Central memory CD4-positive, alpha-beta T cell (primary cell): Measurements from ENCODE around the gene NRXN3.

Source experiments
- DNase-seq: peaks from one replicate; pipeline ENCODE4 v3.0.0; 2022

Gene NRXN3

DNA sequence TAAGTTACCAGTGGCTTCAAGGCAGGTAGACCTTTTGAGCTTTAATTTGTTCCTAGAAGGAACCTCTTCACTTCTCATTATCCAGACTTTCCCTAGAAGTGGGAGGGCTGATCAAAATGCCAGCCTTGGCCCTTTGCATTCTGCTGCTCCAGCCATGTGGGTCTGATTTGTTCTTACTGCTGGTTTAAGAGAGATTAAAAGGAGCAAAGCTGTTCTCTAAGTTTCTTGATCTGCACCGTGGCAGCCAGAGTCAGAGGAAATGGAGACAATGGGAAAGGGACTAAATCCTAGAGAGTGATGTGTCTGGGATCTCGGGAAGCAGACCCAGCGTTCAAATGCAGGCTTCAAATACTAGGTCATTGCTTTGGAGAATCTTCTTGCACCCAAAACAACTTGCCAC lies 1281.4 kb downstream of the NRXN3 start:
- no peak for DNase-seq

GRCh38 chr14:79453276-79453675 lies 1283.1 kb downstream of the NRXN3 start:
- no peak for DNase-seq

DNA sequence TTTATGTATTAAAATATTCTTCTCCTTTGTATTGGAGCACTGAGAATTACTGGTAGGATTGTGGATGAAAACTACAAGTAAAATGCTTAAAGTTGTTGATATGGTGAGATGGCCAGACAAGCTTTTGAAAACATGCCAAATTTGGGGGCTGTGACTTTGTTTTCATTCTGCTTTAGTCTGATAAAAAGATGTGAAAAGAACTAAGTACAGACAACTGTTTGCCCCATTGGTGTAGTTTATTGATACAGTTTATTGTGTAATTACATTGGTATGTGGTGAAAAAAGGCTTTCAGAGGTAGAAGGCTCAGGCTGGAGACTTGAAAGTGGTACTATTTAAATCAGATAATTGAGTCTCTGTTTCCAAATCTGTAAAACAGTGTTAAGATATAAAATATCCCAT lies 1294.3 kb downstream of the NRXN3 start:
- DNase-seq = no peak

DNA sequence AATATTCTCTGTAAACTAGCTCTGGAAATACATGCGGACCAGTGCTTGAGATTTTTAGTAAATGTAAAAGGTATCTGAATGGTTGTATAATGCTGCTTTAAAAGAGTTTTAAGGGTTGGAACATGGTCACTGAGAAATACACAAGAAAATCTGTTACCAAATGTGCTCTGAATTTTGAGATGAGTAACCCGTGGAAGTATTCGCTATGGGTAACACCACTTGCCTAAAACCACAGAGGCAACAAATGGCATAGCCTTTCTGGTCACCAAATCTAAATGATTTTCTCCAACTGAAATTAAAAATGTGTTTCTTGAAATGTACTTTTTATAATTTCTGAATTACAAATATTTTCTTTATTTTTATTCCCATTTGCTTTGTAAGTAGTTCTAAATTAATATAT lies 1295.5 kb downstream of the NRXN3 start:
- no peak for DNase-seq

- no peak for DNase-seq
These were observed 1296.9 kb downstream of the NRXN3 start for GRCh38 chr14:79466938-79467527.

DNA sequence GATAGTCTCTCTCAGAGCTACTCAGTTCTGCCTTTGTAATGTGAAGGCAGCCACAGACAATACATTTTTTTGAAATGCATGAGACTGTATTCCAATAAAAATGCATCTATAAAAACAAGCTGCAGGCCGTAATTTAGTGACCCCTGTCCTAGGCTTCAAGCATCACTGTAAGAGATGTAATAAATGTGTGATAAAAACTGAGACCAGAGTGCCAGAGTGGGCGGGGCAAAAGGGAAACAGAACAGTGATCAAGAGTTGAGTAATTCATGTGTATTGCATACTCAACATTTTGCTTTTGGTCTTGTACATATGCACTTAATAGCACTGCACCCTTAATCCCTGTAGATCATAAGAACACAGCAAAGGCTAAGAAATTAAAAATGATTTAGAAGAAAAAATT lies 1297.7 kb downstream of the NRXN3 start:
- no peak for DNase-seq

DNA sequence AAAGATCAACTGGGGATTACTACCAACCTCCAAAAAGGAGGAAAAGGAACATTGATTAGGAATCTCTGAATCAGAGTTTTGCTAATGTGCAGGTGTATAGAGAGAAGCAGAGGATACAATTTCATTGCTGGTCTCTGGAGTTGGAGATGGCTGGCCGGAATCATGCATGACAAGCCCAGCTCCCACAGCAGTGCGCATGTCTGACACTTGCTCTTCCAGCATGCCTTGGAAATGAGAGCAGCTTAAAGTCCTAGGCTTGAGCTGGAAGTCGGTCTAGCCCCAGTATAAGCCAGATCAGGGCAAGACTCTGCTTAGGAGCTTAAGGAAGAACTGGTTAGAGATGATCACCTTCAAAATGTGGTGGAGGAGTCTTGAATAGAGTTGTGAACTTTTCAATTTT lies 1298.3 kb downstream of the NRXN3 start:
- no peak for DNase-seq

DNA sequence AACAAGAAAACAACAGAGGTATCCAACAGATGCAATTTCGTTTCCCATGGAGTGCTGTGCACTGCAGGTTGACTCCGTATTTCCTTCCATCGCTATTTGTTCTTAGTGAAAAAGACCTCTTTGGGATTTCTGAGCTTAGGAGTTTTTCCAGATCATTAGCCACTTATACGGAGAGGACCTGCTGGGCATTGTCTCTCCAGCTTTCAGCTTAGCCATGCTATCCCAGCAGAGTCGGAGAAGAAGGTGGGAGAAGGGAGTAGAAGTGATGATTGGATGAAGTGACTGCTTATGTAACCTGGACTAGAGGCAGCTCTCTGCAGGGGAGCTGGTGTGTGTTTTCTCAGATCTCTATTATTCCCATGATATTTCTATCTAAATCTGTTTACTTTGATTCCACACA lies 1303.5 kb downstream of the NRXN3 start:
- no peak for DNase-seq

- DNase-seq = no peak
These were observed 1305.8 kb downstream of the NRXN3 start for GRCh38 chr14:79475887-79476532.

DNA sequence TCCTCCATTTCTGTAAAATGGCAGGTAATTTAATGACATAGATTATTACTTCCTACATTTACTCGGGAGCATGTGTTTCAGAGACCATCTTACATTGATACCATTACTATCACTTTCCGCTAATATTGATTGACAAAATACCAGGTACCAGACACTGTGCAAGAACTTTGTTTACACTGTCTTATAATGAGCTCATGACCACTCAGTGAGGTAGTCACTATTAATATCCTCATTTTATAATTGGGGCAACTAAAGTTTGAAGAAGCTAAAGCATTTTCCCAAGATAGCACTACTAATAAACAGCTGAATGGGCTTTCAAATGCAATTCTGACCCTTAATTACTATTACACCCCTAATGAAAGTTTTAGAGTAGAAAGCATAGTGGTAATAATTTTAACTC lies 1306.4 kb downstream of the NRXN3 start:
- DNase-seq = no peak

- no peak for DNase-seq
These were observed 1310.0 kb downstream of the NRXN3 start for GRCh38 chr14:79480212-79480611.

GRCh38 chr14:79482825-79483224 lies 1312.7 kb downstream of the NRXN3 start:
- no peak for DNase-seq

DNA sequence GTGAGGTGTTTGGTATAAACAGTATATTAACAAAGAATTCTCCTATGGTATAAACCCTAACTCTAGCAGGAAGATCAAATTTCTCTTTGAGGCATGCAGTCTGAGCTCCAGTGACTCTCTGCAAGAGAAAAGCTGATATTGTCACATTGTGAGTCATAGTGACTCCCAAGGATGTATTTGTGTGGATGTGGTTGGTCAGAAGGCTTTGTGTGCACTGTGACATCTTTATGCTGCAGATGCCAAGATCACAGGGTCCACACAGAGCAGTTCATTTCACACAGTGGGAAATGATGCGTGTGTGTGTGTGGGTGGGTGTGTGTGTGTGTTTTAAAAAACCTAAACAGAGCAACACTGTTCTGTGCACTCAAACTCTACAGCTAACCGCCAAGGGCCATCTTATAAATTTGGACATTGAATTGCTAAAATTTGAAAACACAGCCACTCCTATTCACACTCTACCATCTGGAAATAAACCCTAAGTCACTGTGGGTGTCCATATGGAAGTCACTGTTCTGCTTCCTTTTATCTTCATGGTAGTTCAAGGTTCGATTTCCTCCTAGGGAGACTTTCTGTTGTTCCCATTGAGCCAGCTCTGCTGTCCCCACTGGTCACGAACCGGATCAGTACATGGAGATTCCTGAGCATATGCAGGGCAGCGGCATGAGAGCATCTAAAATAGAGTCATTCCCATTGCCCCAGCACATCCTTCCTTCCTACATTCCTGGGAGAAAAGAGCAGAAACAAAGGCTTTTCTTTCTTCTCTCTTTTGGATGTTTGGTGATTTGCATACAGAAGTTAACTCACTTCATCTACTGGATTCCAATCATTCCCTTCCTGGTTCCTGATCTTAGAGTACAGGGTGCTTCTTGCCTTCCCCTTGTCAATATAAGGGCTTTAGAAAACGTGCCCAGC lies 1313.6 kb downstream of the NRXN3 start:
- DNase-seq = no peak

GRCh38 chr14:79487632-79488031 lies 1317.5 kb downstream of the NRXN3 start:
- DNase-seq = no peak

DNA sequence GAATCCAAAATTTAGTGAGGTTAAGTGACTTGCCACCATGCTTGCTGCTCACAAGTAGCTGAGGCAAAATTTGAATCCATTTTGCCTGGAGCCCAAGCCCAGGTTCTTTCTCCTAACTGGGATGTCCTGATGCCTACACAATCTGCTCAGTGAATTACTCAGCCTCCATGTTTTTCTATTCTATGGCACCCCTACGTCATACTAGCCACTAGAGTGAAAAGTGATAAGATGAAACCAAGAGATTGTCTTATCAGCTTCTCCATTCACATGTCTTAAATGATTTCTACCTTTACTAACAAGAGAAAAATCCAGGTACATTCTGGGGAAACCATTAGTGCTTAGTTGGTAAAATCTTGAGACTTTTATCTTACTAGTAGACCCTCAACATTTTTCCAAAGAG lies 1321.0 kb downstream of the NRXN3 start:
- DNase-seq = no peak

DNA sequence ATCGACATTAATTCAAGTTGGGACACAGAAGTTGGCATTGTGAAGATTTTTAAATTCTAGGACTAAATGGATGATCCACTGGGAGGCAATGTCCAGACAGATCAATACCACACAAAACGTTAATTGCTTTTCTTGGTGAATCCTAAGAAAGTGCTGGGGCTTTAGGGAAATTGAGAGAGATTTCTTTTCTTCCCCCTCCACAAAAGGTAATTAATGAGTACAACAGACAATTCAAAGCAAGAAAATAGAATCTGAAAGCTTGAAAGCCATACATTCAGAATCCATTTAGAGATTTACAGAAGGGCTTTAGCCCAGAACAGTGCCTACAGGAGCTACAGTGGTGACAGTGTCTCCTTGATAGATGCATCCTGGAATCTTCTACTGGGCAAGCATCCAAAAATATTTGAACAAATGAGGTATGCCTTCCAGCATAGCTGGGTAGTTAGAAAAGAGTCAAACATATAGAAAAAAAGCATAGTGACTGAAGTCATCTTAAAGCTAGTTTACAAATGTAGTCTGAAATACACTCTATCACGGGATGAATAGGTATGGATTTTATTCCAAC lies 1323.0 kb downstream of the NRXN3 start:
- no peak for DNase-seq

- no peak for DNase-seq
These were observed 1326.5 kb downstream of the NRXN3 start for GRCh38 chr14:79496701-79497100.

DNA sequence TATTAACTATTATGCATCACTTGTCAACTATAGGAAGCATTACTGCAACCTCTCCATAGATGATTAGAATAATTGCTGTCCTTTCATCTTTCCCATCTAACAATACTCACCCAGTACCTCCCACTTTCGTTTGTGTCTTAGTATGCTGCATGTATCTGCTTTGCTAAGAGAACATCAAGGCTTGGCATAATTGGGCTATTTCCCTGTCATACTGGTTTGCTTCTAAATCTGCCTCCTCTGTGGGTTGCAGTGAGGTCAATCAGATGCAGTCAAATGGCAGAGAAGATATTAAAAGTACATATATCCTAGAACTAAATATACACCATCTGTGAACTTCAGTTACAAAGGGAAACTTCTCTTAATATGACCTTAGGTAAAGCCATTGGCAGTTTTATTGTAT lies 1330.3 kb downstream of the NRXN3 start:
- no peak for DNase-seq

DNA sequence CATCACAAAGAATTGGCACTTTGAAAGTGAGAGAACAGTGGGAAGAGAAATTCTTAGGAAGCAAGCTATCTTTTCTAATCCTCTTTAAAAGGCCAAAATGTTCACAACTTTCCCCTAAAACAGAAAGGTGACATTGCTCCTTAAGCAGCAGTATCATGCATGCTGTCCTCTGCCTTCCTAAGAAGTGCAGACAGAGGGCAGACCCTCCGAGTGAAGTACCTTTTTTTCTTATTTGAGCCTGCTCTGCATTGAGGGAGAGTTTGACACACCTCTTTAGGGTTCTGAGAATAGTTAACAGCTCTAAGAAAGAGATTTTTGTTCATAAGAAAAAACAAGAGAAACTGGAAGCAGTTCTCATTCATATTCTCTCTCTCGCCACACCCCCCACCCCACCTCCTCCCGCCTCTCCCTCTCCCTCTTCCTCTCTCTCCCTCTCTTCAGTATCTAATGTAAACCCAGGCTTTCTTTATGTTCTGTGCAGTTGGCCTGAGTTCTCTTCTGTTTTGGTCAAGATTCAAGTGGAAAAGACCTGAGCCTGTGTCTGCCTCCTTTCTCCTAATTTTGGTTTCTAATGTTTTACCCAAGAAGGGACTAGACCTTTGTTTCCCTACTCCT lies 1332.1 kb downstream of the NRXN3 start:
- DNase-seq = no peak

DNA sequence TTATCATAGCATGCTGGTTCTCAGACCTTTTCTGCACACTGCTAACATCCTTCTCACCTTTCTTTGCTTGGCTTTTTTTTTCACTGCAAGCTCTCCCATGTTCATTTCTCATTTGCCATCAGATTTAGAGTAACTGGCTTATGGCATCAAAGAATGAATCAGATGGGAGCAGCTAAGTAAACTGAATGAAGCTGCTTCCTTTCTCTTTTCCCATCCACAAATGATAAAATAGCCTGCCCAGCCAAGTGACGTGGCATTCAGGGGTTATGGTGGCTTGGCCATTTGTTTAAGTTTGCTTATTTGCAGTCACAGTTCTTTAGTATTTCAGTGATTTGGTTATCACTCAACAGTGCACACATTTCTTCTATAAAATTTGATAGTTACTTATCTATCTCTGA lies 1332.6 kb downstream of the NRXN3 start:
- no peak for DNase-seq

- DNase-seq = no peak
These were observed 1340.5 kb downstream of the NRXN3 start for GRCh38 chr14:79510659-79511058.

GRCh38 chr14:79511146-79511545 lies 1341.0 kb downstream of the NRXN3 start:
- no peak for DNase-seq

DNA sequence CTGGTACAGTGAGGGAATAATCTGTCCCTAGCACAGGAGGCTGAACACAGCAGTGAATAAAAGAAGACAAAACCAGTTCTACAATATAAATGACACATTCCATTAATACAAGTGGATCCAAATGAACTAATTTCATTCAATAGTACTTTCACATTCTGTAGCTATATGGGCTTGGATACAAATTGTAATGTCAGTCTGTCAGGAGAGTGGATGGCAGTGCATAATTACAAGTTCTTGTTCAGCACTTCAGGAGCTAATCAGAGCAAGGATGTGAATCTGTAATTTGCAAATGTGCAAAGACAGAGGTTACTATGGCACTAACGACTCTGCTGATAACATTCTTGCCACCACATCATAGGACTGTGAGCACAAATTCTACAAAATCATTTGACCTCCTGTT lies 1343.3 kb downstream of the NRXN3 start:
- DNase-seq = no peak
